HepG2 (cell line): ENCODE measurements around the gene EI24. TPM values are rescaled to one million over a fixed set of nuclear protein-coding genes. Genes with fewer than 3 reads are reported as not detected.

Source experiments
- GABPA ChIP-seq, 2 experiments: IDR thresholded peaks; 2 replicates each; pipeline ENCODE4 v1.6.1; 2011 to 2016; ENCODE audit warnings: low read depth in 2 of 2, low read length in 1 of 2, missing biosample characterization in 1 of 2, missing genetic modification characterization in 1 of 2
- MAFK ChIP-seq, 2 experiments: IDR thresholded peaks in 1 of 2; conservative IDR thresholded peaks in 1 of 2; 2 replicates each; pipeline ENCODE4 v1.6.1; 2011; ENCODE audit warnings: improper control_type of control experiment in 2 of 2, low read length in 2 of 2
- MZF1 ChIP-seq: sonication (generic); formaldehyde crosslinking; IDR thresholded peaks from 2 replicates; pipeline ENCODE4 v1.8.1; 2023; ENCODE audit warnings: mild to moderate bottlenecking, missing genetic modification reagents, borderline replicate concordance
- NR2C2 ChIP-seq: sonication (generic); formaldehyde crosslinking; IDR thresholded peaks from 2 replicates; pipeline ENCODE4 v1.4.0; 2020; ENCODE audit warnings: missing genetic modification reagents, mild to moderate bottlenecking, moderate library complexity, borderline replicate concordance
- PRMT3 ChIP-seq: sonication (generic); formaldehyde crosslinking; IDR thresholded peaks from 2 replicates; pipeline ENCODE4 v1.8.1; 2022; ENCODE audit warnings: low read depth, mild to moderate bottlenecking, moderate library complexity, missing genetic modification reagents, borderline replicate concordance
- ZBTB42 ChIP-seq: sonication (generic); formaldehyde crosslinking; IDR thresholded peaks from 2 replicates; pipeline ENCODE4 v1.5.0; 2020; ENCODE audit warnings: mild to moderate bottlenecking, missing genetic modification reagents
- ZEB1 ChIP-seq: IDR thresholded peaks from 2 replicates; pipeline ENCODE4 v1.6.1; 2012; ENCODE audit warnings: mild to moderate bottlenecking, low read depth, inconsistent platforms; ENCODE audit not compliant: insufficient replicate concordance
- ZFP62 ChIP-seq: sonication (generic); formaldehyde crosslinking; IDR thresholded peaks from 2 replicates; pipeline ENCODE4 v1.4.0; 2020; ENCODE audit warnings: missing genetic modification reagents
- ZNF138 ChIP-seq: sonication (generic); formaldehyde crosslinking; IDR thresholded peaks from 2 replicates; pipeline ENCODE4 v1.5.0; 2020; ENCODE audit warnings: mild to moderate bottlenecking, low read depth, missing genetic modification reagents
- ZNF614 ChIP-seq: IDR thresholded peaks from 2 replicates; pipeline ENCODE4 v1.6.1; 2018; ENCODE audit warnings: missing biosample characterization, missing genetic modification reagents, inconsistent platforms, borderline replicate concordance
- ZNF709 ChIP-seq: sonication (generic); formaldehyde crosslinking; IDR thresholded peaks from 2 replicates; pipeline ENCODE4 v1.5.0; 2020; ENCODE audit warnings: mild to moderate bottlenecking, missing genetic modification reagents
- ZNF737 ChIP-seq: sonication (generic); formaldehyde crosslinking; IDR thresholded peaks from 2 replicates; pipeline ENCODE4 v1.5.0; 2020; ENCODE audit warnings: missing genetic modification reagents, mild to moderate bottlenecking, borderline replicate concordance
- ZNF761 ChIP-seq: sonication (generic); formaldehyde crosslinking; conservative IDR thresholded peaks from 2 replicates; pipeline ENCODE4 v1.4.0; 2020; ENCODE audit warnings: mild to moderate bottlenecking, missing genetic modification reagents
- ZNF839 ChIP-seq: sonication (generic); formaldehyde crosslinking; IDR thresholded peaks from 2 replicates; pipeline ENCODE4 v1.4.0; 2020; ENCODE audit warnings: missing genetic modification reagents, mild to moderate bottlenecking, borderline replicate concordance
- polyA plus RNA-seq, 8 experiments: library from polyadenylated mRNA; depleted of rRNA in 3 of 8; stranded (reverse) in 7 of 8; unstranded in 1 of 8; fragments of >200 nt; fragmentation: Illumina TruSeq in 4 of 8; extraction: Trizol in 4 of 8; gene quantifications; 2 replicates each; pipeline versions ENCODE4 v1.2.1 to v1.2.3, GENCODE V29; 2011 to 2016; ENCODE audit warnings: low read depth in 4 of 8, missing spikeins in 1 of 8, mixed read lengths in 1 of 8; ENCODE audit not compliant: insufficient read depth in 1 of 8
- total RNA-seq, 5 experiments: library from RNA; depleted of rRNA; stranded (reverse); fragments of >200 nt; fragmentation: Illumina TruSeq; extraction: Trizol; gene quantifications; 2 replicates each; pipeline ENCODE4 v1.2.3, GENCODE V29; 2016; ENCODE audit warnings: low read depth in 1 of 5
- TF ChIP-seq, protein P1 (sequence below): sonication (generic); formaldehyde crosslinking; IDR thresholded peaks from 2 replicates; pipeline ENCODE4 v1.4.0; 2020; ENCODE audit warnings: mild to moderate bottlenecking, missing genetic modification reagents
- TF ChIP-seq, protein P2 (sequence below): sonication (generic); formaldehyde crosslinking; IDR thresholded peaks from 2 replicates; pipeline ENCODE4 v1.9.0; 2021; ENCODE audit warnings: missing genetic modification reagents, mild to moderate bottlenecking, borderline replicate concordance
- TF ChIP-seq, protein P3 (sequence below): sonication (generic); formaldehyde crosslinking; IDR thresholded peaks from 2 replicates; pipeline ENCODE4 v1.4.0; 2020; ENCODE audit warnings: missing genetic modification reagents
- TF ChIP-seq, protein P4 (sequence below): sonication (generic); formaldehyde crosslinking; IDR thresholded peaks from 2 replicates; pipeline ENCODE4 v1.4.0; 2020; ENCODE audit warnings: mild to moderate bottlenecking, missing genetic modification reagents
- TF ChIP-seq, protein P5 (sequence below): sonication (generic); formaldehyde crosslinking; IDR thresholded peaks from 2 replicates; pipeline ENCODE4 v1.9.0; 2022; ENCODE audit warnings: low read depth, missing genetic modification reagents

Gene EI24
- total and polyA plus RNA-seq, 2 of the 13 experiments (the other 11 are each of a cell fraction or from before 2014, with no cell fraction given), result 84.7 to 126 TPM

DNA sequence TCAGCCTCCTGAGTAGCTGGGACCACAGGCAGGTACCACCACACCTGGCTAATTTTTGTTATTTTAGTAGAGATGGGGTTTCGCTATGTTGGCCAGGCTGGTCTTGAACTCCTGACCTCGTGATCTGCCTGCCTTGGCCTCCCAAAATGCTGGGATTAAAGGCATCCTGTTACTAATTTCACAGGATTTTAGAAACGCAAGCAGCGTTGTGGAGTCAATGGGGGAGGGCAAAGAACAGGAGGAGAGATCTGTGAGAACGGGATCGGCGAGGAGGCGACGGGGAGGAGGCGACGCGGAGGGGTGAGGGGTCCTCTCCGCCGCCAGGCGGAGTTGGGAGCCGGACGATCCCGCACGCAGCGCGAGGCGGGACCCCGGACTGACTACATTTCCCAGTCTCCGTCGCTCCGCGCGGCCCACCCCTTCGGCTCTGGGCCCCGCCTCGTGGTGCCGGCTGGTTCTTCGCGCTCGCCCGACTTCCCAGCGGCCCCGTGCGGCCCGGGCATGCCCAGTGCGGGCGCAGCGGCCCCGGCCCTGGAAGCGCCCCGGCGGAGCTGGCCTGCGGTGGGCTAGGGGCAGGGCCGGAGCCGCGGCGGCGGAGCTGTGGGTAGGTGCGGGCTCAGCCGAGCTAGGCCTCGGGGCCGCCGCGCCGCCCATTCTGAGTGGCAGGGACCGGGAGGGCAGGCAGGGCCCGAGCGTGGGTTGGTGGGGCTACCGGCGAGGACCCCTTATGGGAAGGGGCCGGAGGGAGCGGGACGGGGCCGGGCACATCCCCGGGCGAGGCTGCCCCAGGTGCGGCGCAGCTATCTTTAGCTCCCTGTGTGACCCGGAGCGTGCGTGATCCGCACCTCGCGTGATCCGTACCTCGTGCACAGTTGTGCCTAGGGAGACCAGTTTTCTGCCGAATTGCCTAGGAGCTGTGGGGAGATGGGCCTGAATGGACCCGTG lies at the start of gene EI24 (continued):
- TF ChIP-seq NR2C2 (CRISPR knock-in tag) (peak; percentile 59; the same call in 1 of the 2 replicates), MAFK (conservative IDR thresholded peaks at IDR 0.05 in 1 of 2, IDR thresholded peaks at IDR 0.05 in 1 of 2; ENCODE audit: low read length in 2 of 2) (no peak), ZNF839 (CRISPR knock-in tag) (no peak), ZNF709 (CRISPR knock-in tag) (no peak), ZEB1 (no peak), ZNF138 (CRISPR knock-in tag) (no peak), ZNF761 (CRISPR knock-in tag) (0 out of 2 replicates have a peak, but pooled peaks have one; percentile 32), ZBTB42 (CRISPR knock-in tag) (no peak), ZNF737 (CRISPR knock-in tag) (no peak), ZFP62 (CRISPR knock-in tag) (no peak), MZF1 (CRISPR knock-in tag) (no peak), ZNF614 (no peak), PRMT3 (no peak), GABPA (IDR thresholded peaks at IDR 0.05; ENCODE audit: low read depth, low read length) (no peak), GABPA (CRISPR knock-in tag; IDR thresholded peaks at IDR 0.05; ENCODE audit: low read depth) (peak; percentile 55; the same call in 1 of the 2 replicates)
- TF ChIP-seq, protein P1, sequence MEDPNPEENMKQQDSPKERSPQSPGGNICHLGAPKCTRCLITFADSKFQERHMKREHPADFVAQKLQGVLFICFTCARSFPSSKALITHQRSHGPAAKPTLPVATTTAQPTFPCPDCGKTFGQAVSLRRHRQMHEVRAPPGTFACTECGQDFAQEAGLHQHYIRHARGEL (CRISPR knock-in tag), result no peak
- TF ChIP-seq, protein P2, sequence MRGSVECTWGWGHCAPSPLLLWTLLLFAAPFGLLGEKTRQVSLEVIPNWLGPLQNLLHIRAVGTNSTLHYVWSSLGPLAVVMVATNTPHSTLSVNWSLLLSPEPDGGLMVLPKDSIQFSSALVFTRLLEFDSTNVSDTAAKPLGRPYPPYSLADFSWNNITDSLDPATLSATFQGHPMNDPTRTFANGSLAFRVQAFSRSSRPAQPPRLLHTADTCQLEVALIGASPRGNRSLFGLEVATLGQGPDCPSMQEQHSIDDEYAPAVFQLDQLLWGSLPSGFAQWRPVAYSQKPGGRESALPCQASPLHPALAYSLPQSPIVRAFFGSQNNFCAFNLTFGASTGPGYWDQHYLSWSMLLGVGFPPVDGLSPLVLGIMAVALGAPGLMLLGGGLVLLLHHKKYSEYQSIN (CRISPR knock-in tag), result no peak
- TF ChIP-seq, protein P3, sequence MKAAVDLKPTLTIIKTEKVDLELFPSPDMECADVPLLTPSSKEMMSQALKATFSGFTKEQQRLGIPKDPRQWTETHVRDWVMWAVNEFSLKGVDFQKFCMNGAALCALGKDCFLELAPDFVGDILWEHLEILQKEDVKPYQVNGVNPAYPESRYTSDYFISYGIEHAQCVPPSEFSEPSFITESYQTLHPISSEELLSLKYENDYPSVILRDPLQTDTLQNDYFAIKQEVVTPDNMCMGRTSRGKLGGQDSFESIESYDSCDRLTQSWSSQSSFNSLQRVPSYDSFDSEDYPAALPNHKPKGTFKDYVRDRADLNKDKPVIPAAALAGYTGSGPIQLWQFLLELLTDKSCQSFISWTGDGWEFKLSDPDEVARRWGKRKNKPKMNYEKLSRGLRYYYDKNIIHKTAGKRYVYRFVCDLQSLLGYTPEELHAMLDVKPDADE, result no peak
- TF ChIP-seq, protein P4, sequence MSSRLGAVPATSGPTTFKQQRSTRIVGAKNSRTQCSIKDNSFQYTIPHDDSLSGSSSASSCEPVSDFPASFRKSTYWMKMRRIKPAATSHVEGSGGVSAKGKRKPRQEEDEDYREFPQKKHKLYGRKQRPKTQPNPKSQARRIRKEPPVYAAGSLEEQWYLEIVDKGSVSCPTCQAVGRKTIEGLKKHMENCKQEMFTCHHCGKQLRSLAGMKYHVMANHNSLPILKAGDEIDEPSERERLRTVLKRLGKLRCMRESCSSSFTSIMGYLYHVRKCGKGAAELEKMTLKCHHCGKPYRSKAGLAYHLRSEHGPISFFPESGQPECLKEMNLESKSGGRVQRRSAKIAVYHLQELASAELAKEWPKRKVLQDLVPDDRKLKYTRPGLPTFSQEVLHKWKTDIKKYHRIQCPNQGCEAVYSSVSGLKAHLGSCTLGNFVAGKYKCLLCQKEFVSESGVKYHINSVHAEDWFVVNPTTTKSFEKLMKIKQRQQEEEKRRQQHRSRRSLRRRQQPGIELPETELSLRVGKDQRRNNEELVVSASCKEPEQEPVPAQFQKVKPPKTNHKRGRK (CRISPR knock-in tag), result no peak
- TF ChIP-seq, protein P5, sequence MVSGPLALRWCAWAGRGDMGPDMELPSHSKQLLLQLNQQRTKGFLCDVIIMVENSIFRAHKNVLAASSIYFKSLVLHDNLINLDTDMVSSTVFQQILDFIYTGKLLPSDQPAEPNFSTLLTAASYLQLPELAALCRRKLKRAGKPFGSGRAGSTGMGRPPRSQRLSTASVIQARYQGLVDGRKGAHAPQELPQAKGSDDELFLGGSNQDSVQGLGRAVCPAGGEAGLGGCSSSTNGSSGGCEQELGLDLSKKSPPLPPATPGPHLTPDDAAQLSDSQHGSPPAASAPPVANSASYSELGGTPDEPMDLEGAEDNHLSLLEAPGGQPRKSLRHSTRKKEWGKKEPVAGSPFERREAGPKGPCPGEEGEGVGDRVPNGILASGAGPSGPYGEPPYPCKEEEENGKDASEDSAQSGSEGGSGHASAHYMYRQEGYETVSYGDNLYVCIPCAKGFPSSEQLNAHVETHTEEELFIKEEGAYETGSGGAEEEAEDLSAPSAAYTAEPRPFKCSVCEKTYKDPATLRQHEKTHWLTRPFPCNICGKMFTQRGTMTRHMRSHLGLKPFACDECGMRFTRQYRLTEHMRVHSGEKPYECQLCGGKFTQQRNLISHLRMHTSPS (CRISPR knock-in tag), result no peak
